CD8-positive, alpha-beta memory T cell (primary cell): ENCODE data around the gene FAM13A. TPM values are rescaled to one million over a fixed set of nuclear protein-coding genes. Genes with fewer than 3 reads are reported as not detected.
A peak's percentile ranks its signal among the peaks of the same experiment; 100 is the strongest.

ENCODE experiments used
- CTCF ChIA-PET: fragments of 350-600 bp; sonication (Branson Sonifier 250); formaldehyde crosslinking; loops from one replicate; lab custom pipeline; 2021; ENCODE audit warnings: antibody characterized with exemption; lab: Charles Lee
- POLR2A ChIA-PET: fragments of 350-600 bp; sonication (Branson Sonifier 250); formaldehyde crosslinking; loops from one replicate; lab custom pipeline; 2021; ENCODE audit warnings: antibody characterized with exemption; lab: Charles Lee
- DNase-seq, 5 donors: peaks; one replicate each; pipeline versions ENCODE4 v3.0.0 to v3.0.0-alpha.2; 2020 to 2022; ENCODE audit warnings: mixed read lengths in 1 of 5
- H3K27ac ChIP-seq: one replicate; pipeline ENCODE4 v1.7.0; 2013; ENCODE audit warnings: low read depth, mild to moderate bottlenecking, low read length, moderate library complexity
- H3K27me3 ChIP-seq: 2 replicates; pipeline ENCODE4 v1.7.0; 2013; ENCODE audit warnings: low read length, mild to moderate bottlenecking; ENCODE audit not compliant: insufficient read depth, poor library complexity, severe bottlenecking
- H3K36me3 ChIP-seq: 2 replicates; pipeline ENCODE4 v1.7.0; 2013; ENCODE audit warnings: mild to moderate bottlenecking, low read length, moderate library complexity; ENCODE audit not compliant: insufficient read depth
- H3K4me1 ChIP-seq: 2 replicates; pipeline ENCODE4 v1.7.0; 2013; ENCODE audit warnings: mild to moderate bottlenecking, low read length, moderate library complexity; ENCODE audit not compliant: insufficient read depth
- H3K4me3 ChIP-seq: 2 replicates; pipeline ENCODE4 v1.7.0; 2013; ENCODE audit warnings: mild to moderate bottlenecking, low read length
- H3K9me3 ChIP-seq: 2 replicates; pipeline ENCODE4 v1.7.0; 2013; ENCODE audit warnings: mild to moderate bottlenecking, low read length
- H3K27ac Mint-ChIP-seq, 8 donors: one replicate each; pipeline ENCODE4 v1.8.0; 2020 to 2021; ENCODE audit warnings: mixed read lengths in 8 of 8, mild to moderate bottlenecking in 6 of 8, inconsistent platforms in 3 of 8, moderate library complexity in 3 of 8
- H3K27me3 Mint-ChIP-seq, 2 donors: one replicate each; pipeline ENCODE4 v1.8.0; 2020 to 2021; ENCODE audit warnings: mixed read lengths in 2 of 2, mild to moderate bottlenecking in 1 of 2, moderate library complexity in 1 of 2
- H3K36me3 Mint-ChIP-seq, 3 donors: one replicate each; pipeline ENCODE4 v1.8.0; 2020 to 2021; ENCODE audit warnings: mixed read lengths in 3 of 3, inconsistent platforms in 1 of 3, mild to moderate bottlenecking in 1 of 3
- H3K4me1 Mint-ChIP-seq, 3 donors: one replicate each; pipeline ENCODE4 v1.8.0; 2020 to 2021; ENCODE audit warnings: mixed read lengths in 3 of 3, inconsistent platforms in 1 of 3, mild to moderate bottlenecking in 1 of 3
- H3K4me3 Mint-ChIP-seq, 7 donors: one replicate each; pipeline ENCODE4 v1.8.0; 2020 to 2021; ENCODE audit warnings: mixed read lengths in 7 of 7, mild to moderate bottlenecking in 6 of 7, moderate library complexity in 4 of 7, inconsistent platforms in 2 of 7
- H3K9me3 Mint-ChIP-seq, 5 donors: one replicate each; pipeline ENCODE4 v1.8.0; 2020 to 2022; ENCODE audit warnings: mixed read lengths in 5 of 5, mild to moderate bottlenecking in 3 of 5, moderate library complexity in 2 of 5, inconsistent platforms in 1 of 5
- polyA plus RNA-seq: library from polyadenylated mRNA; unstranded; fragments of 300-500 nt; fragmentation: Illumina TruSeq; gene quantifications from one replicate; pipeline ENCODE4 v1.2.3, GENCODE V29; 2021
- total RNA-seq, 2 experiments: library from RNA; stranded (reverse); gene quantifications; one replicate each; pipeline ENCODE4 v1.2.3, GENCODE V29; 2021

Gene FAM13A
- total and polyA plus RNA-seq, 3 experiments from 2014 or later, result 1.4 to 1.6 (median 1.4) TPM

DNA sequence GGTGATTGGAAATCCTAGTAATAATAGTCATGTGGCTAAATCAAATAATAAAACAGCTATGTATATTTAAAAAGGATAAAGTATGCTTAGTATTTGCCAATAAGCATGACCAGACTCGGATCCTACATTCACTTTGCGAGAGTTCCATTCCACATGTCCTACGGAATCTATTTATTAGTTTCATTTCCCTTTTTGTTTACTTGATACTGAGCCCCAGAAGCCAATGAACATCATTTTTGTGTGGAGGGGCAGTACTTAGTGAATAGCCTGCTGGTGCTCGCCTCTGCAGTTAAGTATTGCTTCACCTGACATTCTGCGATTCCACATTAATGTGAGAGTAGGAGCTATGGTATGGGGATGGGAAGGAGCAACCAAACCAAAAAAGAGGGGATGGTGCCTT is 300.8 kb downstream of the FAM13A start:
- Histone ChIP-seq H3K36me3 (no peaks in the 10 kb centered on the region), H3K4me1 (no peaks in the 10 kb centered on the region), H3K4me3 (no peak overlapping the region), H3K9me3 (no peaks in the 10 kb centered on the region), H3K27me3 (no peaks in the 10 kb centered on the region), H3K27ac (no peak overlapping the region)
- no peak overlapping the region for H3K27ac Mint-ChIP-seq
- ChIA-PET CTCF (interaction anchor here (1.4 kb wide), 1 partner anchor 13 kb away, joined by 3 read pairs; no protein-coding TSS in a partner anchor), POLR2A (no interaction called here)
- DNase-seq, result no peak
- peaks cover 2 to 10% (median 9%) of the 10 kb centered on the region in 3 donors for H3K36me3 Mint-ChIP-seq
- H3K4me3 Mint-ChIP-seq, result no peak overlapping the region
- no peaks in the 10 kb centered on the region for H3K9me3 Mint-ChIP-seq
- no peaks in the 10 kb centered on the region for H3K4me1 Mint-ChIP-seq
- H3K27me3 Mint-ChIP-seq, result no peaks in the 10 kb centered on the region

DNA sequence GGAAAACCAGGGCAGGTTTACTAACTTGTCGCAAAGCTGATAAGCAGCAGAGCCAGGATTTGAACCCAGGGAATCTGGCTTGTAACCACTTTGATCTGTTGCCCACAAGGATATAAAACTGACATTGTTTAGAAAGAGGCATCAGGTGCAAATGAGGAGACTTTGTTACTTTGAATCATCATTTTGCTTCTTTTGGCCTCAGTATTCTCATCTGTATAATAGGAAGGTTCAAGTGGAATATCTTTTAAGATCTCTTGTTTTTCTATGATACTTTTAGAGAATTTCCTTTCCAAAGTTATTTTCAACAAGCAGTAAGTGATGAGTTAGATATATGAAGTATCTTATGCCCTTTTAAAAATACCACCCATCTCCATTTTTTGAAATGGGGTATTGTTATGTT is 301.5 kb downstream of the FAM13A start:
- ChIA-PET POLR2A (no interaction called here), CTCF (interaction anchor here (1.4 kb wide), 1 partner anchor 13 kb away, joined by 3 read pairs; no protein-coding TSS in a partner anchor)
- no peak overlapping the region for H3K27ac ChIP-seq
- no peak overlapping the region for H3K27ac Mint-ChIP-seq
- peaks cover 2 to 12% (median 9%) of the 10 kb centered on the region in 3 donors for H3K36me3 Mint-ChIP-seq
- no peaks in the 10 kb centered on the region for H3K9me3 ChIP-seq
- no peaks in the 10 kb centered on the region for H3K4me1 Mint-ChIP-seq
- no peaks in the 10 kb centered on the region for H3K9me3 Mint-ChIP-seq
- no peaks in the 10 kb centered on the region for H3K4me1 ChIP-seq
- H3K36me3 ChIP-seq, result no peaks in the 10 kb centered on the region
- no peaks in the 10 kb centered on the region for H3K27me3 Mint-ChIP-seq
- no peak overlapping the region for H3K4me3 ChIP-seq
- DNase-seq, result no peak
- no peaks in the 10 kb centered on the region for H3K27me3 ChIP-seq
- no peak overlapping the region for H3K4me3 Mint-ChIP-seq

DNA sequence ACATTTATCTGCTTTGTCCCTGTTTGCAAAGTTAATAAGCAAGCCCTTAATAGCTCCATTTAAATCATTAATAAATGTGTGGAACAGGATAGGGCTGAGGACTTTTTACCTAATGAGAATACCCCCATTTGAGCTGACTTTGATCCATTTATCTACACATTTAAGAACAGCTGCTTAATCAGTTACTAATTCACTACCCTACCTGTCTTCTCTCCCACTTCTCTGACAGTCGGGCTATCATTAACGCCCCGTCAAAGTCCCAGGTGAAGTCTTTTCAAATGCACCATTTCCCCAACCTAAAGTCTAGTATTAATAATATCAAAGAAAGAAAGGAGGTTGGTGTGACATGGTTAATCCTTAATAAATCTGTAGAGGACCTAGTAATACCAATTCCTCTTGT is 302.2 kb downstream of the FAM13A start:
- Histone ChIP-seq H3K27me3 (no peaks in the 10 kb centered on the region), H3K9me3 (no peaks in the 10 kb centered on the region), H3K4me3 (no peak overlapping the region), H3K36me3 (peaks cover 6% of the 10 kb centered on the region), H3K27ac (no peak overlapping the region), H3K4me1 (no peaks in the 10 kb centered on the region)
- ChIA-PET CTCF (no interaction called here), POLR2A (no interaction called here)
- Mint-ChIP-seq H3K27ac (no peak overlapping the region), H3K36me3 (peaks cover 5 to 18% (median 9%) of the 10 kb centered on the region in 3 donors), H3K27me3 (no peaks in the 10 kb centered on the region), H3K4me1 (no peaks in the 10 kb centered on the region), H3K4me3 (no peak overlapping the region), H3K9me3 (no peaks in the 10 kb centered on the region)
- no peak for DNase-seq

DNA sequence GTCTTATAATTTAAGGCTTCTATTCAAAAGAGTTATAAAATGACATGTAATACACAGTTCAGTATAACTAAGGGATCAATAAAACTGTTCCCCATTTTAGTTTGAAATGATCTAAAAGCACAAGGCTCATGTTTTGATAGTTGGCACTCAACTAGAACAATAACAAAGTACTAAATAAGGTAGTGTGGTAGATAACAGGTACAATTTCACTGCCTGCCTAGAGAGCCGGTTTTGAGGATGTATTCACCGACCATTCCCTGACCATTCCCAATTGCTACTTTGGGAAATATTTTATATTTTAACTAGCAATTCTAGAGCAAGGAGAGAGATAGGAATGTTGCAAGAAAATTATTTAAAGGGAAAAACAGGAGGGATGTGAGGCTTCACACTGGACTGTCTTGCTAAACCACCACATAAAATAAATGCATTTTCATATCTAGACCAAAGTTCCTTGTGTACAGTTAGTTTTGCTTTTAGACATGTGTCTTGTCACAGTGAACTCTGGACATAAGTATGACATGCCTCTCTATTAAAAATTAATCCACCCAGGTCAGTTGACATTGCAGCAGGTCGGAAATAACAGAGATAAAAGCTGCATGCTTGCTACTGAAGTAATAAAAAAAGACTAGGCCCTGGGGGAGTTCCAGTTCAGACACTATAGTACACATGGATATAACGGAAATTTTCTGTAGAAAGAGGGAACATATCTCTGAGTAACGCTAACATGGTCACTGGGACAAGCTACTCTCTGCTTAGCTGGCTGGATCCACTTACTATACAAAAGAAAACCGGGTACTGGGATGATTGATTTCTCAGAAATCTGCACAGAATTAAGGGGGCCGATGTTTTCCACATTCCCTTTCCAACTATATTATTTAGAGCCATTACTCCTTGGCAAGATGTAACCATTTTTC is 303.1 kb downstream of the FAM13A start:
- Mint-ChIP-seq H3K4me1 (no peaks in the 10 kb centered on the region), H3K36me3 (peaks cover 10 to 24% (median 14%) of the 10 kb centered on the region in 3 donors), H3K27ac (no peak overlapping the region), H3K9me3 (no peaks in the 10 kb centered on the region), H3K27me3 (no peaks in the 10 kb centered on the region), H3K4me3 (peak overlapping the region in 1 of 7 donors; percentile 14)
- DNase-seq, result no peak
- no peak overlapping the region for H3K27ac ChIP-seq
- H3K9me3 ChIP-seq, result no peaks in the 10 kb centered on the region
- peaks cover 15% of the 10 kb centered on the region for H3K36me3 ChIP-seq
- no peaks in the 10 kb centered on the region for H3K27me3 ChIP-seq
- H3K4me3 ChIP-seq, result no peak overlapping the region
- no peaks in the 10 kb centered on the region for H3K4me1 ChIP-seq
- ChIA-PET CTCF (no interaction called here), POLR2A (no interaction called here)

DNA sequence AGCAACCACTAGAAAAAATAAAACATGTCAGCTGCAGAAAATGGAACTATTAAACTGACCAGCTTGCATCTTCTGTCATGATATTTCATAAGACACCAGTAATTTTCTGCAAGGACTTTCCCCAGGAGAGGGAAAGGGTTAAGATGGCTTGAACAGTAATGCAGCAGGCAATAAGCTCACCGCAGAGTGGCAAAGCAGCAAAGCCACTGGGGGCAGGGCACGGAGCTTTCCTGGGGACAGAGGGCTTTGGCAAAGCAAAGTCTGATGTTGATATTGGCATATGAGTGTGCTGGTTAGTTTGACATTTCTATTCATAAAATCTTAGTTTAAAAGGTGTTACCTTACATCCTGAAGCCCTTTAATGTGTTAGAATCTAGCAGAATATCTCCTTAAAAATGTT is 304.2 kb downstream of the FAM13A start:
- Histone ChIP-seq H3K4me1 (no peaks in the 10 kb centered on the region), H3K4me3 (no peak overlapping the region), H3K27me3 (no peaks in the 10 kb centered on the region), H3K27ac (no peak overlapping the region), H3K36me3 (peaks cover 18% of the 10 kb centered on the region), H3K9me3 (no peaks in the 10 kb centered on the region)
- no peak for DNase-seq
- Mint-ChIP-seq H3K4me1 (no peaks in the 10 kb centered on the region), H3K4me3 (no peak overlapping the region), H3K27ac (no peak overlapping the region), H3K9me3 (no peaks in the 10 kb centered on the region), H3K27me3 (no peaks in the 10 kb centered on the region), H3K36me3 (peaks cover 15 to 27% (median 19%) of the 10 kb centered on the region in 3 donors)
- POLR2A ChIA-PET, result no interaction called here
- CTCF ChIA-PET, result no interaction called here

DNA sequence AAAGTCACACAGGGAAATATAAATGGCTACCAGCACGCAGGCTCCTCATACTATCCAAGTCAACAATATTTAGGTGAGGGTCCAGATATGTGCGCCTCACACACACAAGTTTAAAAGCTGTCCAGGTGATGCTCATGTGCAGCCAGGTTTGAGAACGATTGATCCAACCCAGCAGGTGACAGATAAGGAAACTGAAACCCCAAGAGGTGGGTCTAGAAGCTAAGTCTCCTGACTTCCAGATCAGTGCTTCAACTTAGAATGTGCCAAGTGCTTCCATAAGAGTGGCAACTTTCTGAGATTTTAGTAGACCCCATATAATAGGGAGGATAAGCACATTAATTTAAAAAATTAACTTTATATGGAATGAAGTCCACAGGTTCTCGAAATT is 304.9 kb downstream of the FAM13A start:
- H3K27ac ChIP-seq, result no peak overlapping the region
- peaks cover 17 to 32% (median 19%) of the 10 kb centered on the region in 3 donors for H3K36me3 Mint-ChIP-seq
- H3K36me3 ChIP-seq, result peaks cover 23% of the 10 kb centered on the region
- no peaks in the 10 kb centered on the region for H3K27me3 Mint-ChIP-seq
- H3K27ac Mint-ChIP-seq, result no peak overlapping the region
- ChIA-PET POLR2A (no interaction called here), CTCF (no interaction called here)
- no peak overlapping the region for H3K4me3 Mint-ChIP-seq
- H3K4me3 ChIP-seq, result no peak overlapping the region
- H3K4me1 ChIP-seq, result no peaks in the 10 kb centered on the region
- DNase-seq, result no peak
- no peaks in the 10 kb centered on the region for H3K27me3 ChIP-seq
- H3K9me3 ChIP-seq, result no peaks in the 10 kb centered on the region
- H3K4me1 Mint-ChIP-seq, result no peaks in the 10 kb centered on the region
- H3K9me3 Mint-ChIP-seq, result no peaks in the 10 kb centered on the region

DNA sequence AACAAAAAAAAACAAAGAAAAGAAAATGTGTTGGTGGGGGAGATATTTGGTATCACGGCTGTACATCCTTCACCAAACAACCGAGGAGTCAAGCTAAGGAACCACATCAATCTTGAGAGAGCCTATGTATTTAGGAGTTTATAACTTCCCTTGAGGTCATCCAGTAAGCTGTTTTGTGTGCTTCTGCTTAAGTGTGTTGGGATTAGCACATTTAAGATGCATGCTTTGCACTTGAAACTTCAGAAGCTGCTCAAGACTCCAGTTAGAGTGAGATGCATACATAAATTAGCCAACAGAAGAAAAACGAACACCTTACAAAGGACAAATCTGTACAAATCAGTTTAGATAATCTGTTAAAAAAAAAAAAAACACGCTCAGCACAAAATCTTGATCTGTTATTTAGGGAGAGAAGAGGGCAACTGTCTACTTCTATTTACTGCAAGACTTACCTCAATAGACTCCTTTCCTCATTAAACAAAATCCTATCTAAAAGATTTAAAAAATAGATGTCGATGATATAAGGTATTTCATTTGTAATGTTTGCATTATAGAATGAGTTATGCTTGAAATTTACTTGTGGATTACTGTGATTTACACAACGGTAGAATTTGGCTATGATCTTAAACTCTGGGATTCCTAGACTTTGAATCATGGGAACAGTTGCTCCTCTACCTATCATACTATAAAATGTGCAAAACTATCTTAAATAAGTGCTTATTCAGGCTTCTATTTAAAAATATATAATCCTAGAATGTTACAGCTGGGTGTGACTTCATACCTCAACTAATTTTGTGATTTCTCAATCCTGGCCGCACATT is 305.5 kb downstream of the FAM13A start:
- Mint-ChIP-seq H3K4me3 (no peak overlapping the region), H3K9me3 (no peaks in the 10 kb centered on the region), H3K4me1 (no peaks in the 10 kb centered on the region), H3K27ac (no peak overlapping the region), H3K36me3 (peaks cover 19 to 37% (median 23%) of the 10 kb centered on the region in 3 donors), H3K27me3 (no peaks in the 10 kb centered on the region)
- Histone ChIP-seq H3K27me3 (no peaks in the 10 kb centered on the region), H3K36me3 (peaks cover 27% of the 10 kb centered on the region), H3K9me3 (no peaks in the 10 kb centered on the region), H3K27ac (no peak overlapping the region), H3K4me1 (no peaks in the 10 kb centered on the region), H3K4me3 (no peak overlapping the region)
- ChIA-PET CTCF (interaction anchor here (0.7 kb wide), 1 partner anchor 212 kb away, joined by 3 read pairs; no protein-coding TSS in a partner anchor), POLR2A (no interaction called here)
- no peak for DNase-seq

DNA sequence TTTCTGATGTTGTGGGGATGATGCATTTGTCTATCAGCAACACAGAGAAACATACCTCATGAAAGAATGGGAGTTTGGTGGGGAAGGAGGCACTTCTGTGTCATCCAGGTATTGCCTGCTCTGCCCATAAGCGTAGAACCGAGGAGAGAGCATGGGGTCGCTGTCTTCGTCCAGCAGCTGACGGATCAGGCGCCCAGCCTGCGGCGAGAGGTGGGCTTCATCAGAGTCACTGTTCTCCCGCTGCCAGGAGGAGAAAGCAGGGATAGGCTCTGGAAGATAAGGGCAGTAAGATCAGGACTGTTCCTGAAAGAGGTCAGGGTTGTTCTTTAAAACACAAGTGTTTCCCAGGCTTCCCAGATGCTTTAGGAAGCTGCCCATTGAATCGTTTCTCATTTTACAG is 306.6 kb downstream of the FAM13A start:
- ChIA-PET POLR2A (no interaction called here), CTCF (no interaction called here)
- no peak overlapping the region for H3K27ac ChIP-seq
- no peak for DNase-seq
- H3K36me3 Mint-ChIP-seq, result peaks cover 17 to 39% (median 23%) of the 10 kb centered on the region in 3 donors
- H3K36me3 ChIP-seq, result peaks cover 27% of the 10 kb centered on the region
- no peak overlapping the region for H3K4me3 Mint-ChIP-seq
- no peaks in the 10 kb centered on the region for H3K4me1 Mint-ChIP-seq
- no peak overlapping the region for H3K4me3 ChIP-seq
- no peaks in the 10 kb centered on the region for H3K27me3 ChIP-seq
- no peaks in the 10 kb centered on the region for H3K4me1 ChIP-seq
- no peak overlapping the region for H3K27ac Mint-ChIP-seq
- no peaks in the 10 kb centered on the region for H3K9me3 ChIP-seq
- no peaks in the 10 kb centered on the region for H3K27me3 Mint-ChIP-seq
- H3K9me3 Mint-ChIP-seq, result no peaks in the 10 kb centered on the region
